Right cardiac atrium (tissue), 5 donors: Measurements from ENCODE around the gene SPIRE1. TPM values are rescaled to one million over a fixed set of nuclear protein-coding genes. Genes with fewer than 3 reads are reported as not detected.
A peak's percentile ranks its signal among the peaks of the same experiment; 100 is the strongest.
"Not testable (repeated sequence)": the region's sequence is repeated elsewhere in the genome, so short reads cannot be mapped to it uniquely, and the experiment has no call there.

ENCODE experiments used
- ATAC-seq, 2 donors: fragments of 200-7000 bp; cut with Tn5 transposase; one replicate each; pipeline versions ENCODE4 v1.8.0 to v1.9.1; 2020; ENCODE audit warnings: moderate library complexity in 2 of 2, mild to moderate bottlenecking in 1 of 2
- DNase-seq, 3 donors: peaks; one replicate each; pipeline ENCODE4 v3.0.0-alpha.2; 2020
- H3K27ac ChIP-seq: one replicate; pipeline ENCODE4 v1.5.1; 2013; ENCODE audit warnings: mild to moderate bottlenecking, low read length, control low read depth, moderate library complexity
- H3K27me3 ChIP-seq: one replicate; pipeline ENCODE4 v1.6.1; 2013; ENCODE audit not compliant: control insufficient read depth, insufficient read depth
- H3K4me1 ChIP-seq: one replicate; pipeline ENCODE4 v1.6.1; 2013; ENCODE audit warnings: low read length; ENCODE audit not compliant: control insufficient read depth, insufficient read depth
- H3K4me3 ChIP-seq: one replicate; pipeline ENCODE4 v1.5.1; 2013; ENCODE audit warnings: low read length, control low read depth
- H3K9me3 ChIP-seq: one replicate; pipeline ENCODE4 v1.6.1; 2013; ENCODE audit warnings: low read length; ENCODE audit not compliant: control insufficient read depth
- WGBS: extraction: QIAGEN DNeasy Blood & Tissue Kit; methylation state at CpG from one replicate; pipeline ENCODE4 v1.1.7; 2013; 5-methylcytosine and 5-hydroxymethylcytosine counted together
- intact Hi-C, 4 donors: fragments of 100-400 bp; cut with DNase I; formaldehyde crosslinking; loops; one replicate each; pipeline versions ENCODE4 v1.11.0 to v1.14.0; 2022 to 2023
- polyA plus RNA-seq: library from polyadenylated mRNA; stranded (reverse); fragments of 200-250 nt; gene quantifications from one replicate; pipeline ENCODE4 v1.2.3, GENCODE V29; 2013
- total RNA-seq, 4 donors: library from RNA; stranded (reverse); fragmentation: NEBNext Ultra II Directional; extraction: Animal tissue kit (Norgen Biotek cat#: 25700); gene quantifications; one replicate each; pipeline ENCODE4 v1.2.1, GENCODE V29; 2021
- donor health status: healthy with polysubstance abuse.
- donor health status: DM: no; HTN: yes; CAD: no.
- donor health status: DM: no; HTN: no; CAD: no.
- donor health status: DM: no; HTN: yes; CAD: no; lungs with severe emphysema.
- donor health status: DM: yes; HTN: yes; CAD: no.

SPIRE1 gene
- total and polyA plus RNA-seq, 5 donors, result 9.5 to 41.9 (median 35.4) TPM

DNA sequence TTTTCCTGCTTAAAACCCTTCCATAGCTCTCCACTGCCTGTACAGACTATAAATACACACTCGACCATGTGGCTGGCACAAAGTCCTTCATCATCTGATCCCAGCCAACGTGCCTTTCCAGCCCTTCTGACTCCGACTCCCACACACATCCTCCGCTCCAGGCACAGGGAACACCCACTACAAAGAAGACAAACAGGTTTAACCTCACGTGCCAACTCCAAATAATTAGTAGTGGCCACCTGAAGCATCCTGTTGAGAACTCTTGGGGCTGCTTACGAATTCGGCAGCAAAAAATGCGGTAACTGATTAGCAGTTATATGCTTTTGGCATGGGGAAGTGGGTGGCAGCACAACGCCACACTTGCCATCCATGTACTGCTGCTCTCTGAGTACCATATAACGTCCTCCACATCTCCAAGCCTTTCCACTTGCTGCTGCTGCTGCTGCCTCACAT, 12.1 kb downstream of the SPIRE1 start:
- intact Hi-C loops, result no loop called here
- H3K4me3 ChIP-seq, result no peak overlapping the region
- peaks cover 9% of the 10 kb centered on the region for H3K4me1 ChIP-seq
- DNase-seq, result peak in 2 of 3 donors; percentile 50 to 57
- WGBS, result 38% methylated on average over 10 of the region's 10 CpGs
- no peaks in the 10 kb centered on the region for H3K9me3 ChIP-seq
- no peaks in the 10 kb centered on the region for H3K27me3 ChIP-seq
- ATAC-seq, result peak; percentile 90
- H3K27ac ChIP-seq, result peak overlapping the region; percentile 93

GRCh38 chr18:12645254-12645653, 12.7 kb downstream of the SPIRE1 start:
- no peak overlapping the region for H3K4me3 ChIP-seq
- ATAC-seq (peak in 1 of 2 donors; percentile 15), DNase-seq (no peak)
- peak overlapping the region; percentile 85 for H3K27ac ChIP-seq
- H3K27me3 ChIP-seq, result no peaks in the 10 kb centered on the region
- peaks cover 9% of the 10 kb centered on the region for H3K4me1 ChIP-seq
- intact Hi-C loops, result no loop called here
- no peaks in the 10 kb centered on the region for H3K9me3 ChIP-seq

DNA sequence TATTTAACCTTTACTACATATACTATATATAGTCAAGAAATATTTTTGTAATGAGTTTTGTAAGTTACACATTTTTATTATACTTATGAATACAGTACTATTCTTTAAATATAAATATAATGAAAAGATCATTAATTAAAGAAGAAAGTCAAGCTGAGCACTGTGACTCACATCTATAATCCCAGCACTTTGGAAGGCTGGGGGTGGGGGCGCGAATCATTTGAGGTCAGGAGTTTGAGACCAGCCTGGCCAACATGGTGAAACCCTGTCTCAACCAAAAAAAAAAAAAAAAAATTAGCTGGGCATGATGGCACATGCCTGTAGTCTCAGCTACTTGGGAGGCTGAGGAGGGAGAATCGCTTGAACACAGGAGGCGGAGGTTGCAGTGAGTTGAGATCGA, 14.2 kb downstream of the SPIRE1 start:
- H3K27ac ChIP-seq, H3K27me3 ChIP-seq, H3K9me3 ChIP-seq, ATAC-seq, H3K4me3 ChIP-seq, intact Hi-C loops, H3K4me1 ChIP-seq, DNase-seq: not testable (repeated sequence)
- WGBS, result 99% methylated on average over 5 of the region's 5 CpGs

DNA sequence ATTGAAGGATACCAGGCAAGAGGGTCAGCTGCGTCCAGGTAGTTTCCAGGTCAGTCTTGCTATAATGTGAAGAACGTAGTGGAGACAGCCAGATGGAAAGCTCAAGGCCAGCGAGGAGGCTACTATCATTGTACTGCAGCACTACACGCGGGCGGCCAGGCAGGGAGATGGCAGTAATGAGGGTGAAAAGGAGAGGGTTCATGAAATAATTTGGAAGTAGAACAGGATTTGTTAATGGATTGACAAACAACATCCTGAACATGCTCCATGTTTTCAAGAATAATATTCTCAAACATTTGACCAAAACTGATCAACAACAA, 17.1 kb downstream of the SPIRE1 start:
- DNase-seq (no peak), ATAC-seq (peak in 1 of 2 donors; percentile 12)
- WGBS, result 72% methylated on average over 6 of the region's 6 CpGs
- no peaks in the 10 kb centered on the region for H3K27me3 ChIP-seq
- H3K4me1 ChIP-seq, result peaks cover 9% of the 10 kb centered on the region
- H3K9me3 ChIP-seq, result no peaks in the 10 kb centered on the region
- no peak overlapping the region for H3K4me3 ChIP-seq
- intact Hi-C loops, result no loop called here
- peak overlapping the region; percentile 94 for H3K27ac ChIP-seq

DNA sequence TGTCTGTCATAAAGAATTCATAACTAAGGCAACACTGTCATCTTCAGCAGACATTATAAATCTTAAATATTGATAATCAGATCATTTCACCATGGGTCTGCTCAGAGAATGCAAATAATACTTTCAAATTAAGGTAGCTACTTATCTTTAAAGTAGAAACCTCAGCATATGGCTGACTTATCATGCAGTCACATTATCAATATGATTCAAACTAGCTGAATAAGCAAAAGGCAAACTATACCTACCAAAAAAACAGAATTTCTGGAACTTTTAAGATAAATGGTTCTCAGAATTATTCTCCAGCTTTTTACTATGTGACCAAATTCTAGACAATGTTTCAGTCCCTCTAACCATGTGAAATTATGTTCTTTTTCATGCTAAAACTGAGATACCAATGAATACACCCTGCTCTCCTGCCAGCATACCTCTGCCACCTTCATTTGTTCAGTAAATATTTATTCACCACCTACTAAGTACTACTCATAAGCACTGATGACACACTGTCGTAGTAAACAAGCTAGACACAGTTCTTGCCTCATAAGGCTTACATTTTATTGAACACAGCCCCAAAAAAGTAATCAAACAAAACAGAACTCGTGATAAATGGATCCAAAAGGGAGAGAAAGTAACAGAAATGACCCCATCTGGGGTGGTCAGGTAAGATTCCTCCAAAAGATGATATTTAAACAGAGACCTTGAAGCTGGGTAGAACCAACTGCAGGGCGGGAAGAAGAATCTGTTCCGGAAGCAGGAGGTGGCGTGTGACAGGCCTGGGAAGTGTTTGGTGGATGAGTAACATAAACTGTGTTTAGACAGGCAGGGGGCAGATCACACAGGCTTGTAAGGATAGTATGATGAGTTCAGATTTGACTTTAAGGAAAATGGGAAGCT, 17.7 kb downstream of the SPIRE1 start:
- Histone ChIP-seq H3K4me1 (peaks cover 6% of the 10 kb centered on the region), H3K9me3 (no peaks in the 10 kb centered on the region), H3K27ac (peak overlapping the region; percentile 94), H3K4me3 (no peak overlapping the region), H3K27me3 (no peaks in the 10 kb centered on the region)
- DNase-seq (peak in 1 of 3 donors; percentile 51), ATAC-seq (peak; percentile 77 to 81)
- intact Hi-C loops, result no loop called here
- WGBS, result 72% methylated on average over 5 of the region's 5 CpGs

GRCh38 chr18:12638644-12639124, 19.2 kb downstream of the SPIRE1 start:
- Histone ChIP-seq H3K9me3 (no peaks in the 10 kb centered on the region), H3K4me1 (peaks cover 3% of the 10 kb centered on the region), H3K27me3 (no peaks in the 10 kb centered on the region), H3K4me3 (no peak overlapping the region), H3K27ac (peak overlapping the region; percentile 35)
- intact Hi-C loops, result no loop called here
- no peak for DNase-seq
- 79% methylated on average over 3 of the region's 3 CpGs for WGBS
- no peak for ATAC-seq

DNA sequence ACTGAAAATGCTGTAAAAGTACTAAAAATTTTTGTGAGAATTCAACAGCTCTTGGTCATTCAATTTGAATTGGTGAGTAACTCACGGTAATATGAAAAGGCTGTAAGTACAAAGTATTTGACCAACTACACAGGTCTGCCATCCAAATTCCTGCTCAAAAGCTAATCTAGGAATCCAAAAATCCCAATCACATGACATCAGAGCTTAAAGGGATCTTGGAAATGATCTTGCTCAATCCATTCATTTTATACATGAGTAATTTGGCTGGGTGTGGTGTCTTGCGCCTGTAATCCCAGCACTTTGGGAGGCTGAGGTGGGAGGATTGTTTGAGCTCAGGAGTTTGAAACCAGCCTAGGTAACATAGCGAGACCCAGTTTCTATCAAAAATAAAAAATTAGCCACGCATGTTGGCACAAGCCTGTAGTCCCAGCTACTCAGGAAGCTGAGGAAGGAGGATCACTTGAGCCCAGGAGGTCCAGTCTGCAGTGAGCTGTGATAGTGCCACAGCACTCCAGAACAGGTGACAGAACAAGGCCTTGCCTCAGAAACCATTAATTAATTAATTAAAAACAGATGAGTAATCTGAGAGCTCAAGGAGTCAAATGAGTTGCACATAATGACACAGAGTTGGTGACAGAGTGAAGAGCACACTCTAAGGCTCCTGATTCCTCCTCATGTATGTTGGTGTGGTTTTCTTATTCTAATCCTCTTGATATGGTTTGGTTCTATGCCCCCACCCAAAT, 19.8 kb downstream of the SPIRE1 start:
- Histone ChIP-seq H3K27me3 (no peaks in the 10 kb centered on the region), H3K9me3 (no peaks in the 10 kb centered on the region), H3K4me3 (no peak overlapping the region), H3K4me1 (peaks cover 3% of the 10 kb centered on the region), H3K27ac (peak overlapping the region; percentile 35)
- intact Hi-C loops, result no loop called here
- DNase-seq, result no peak
- WGBS, result 96% methylated on average over 4 of the region's 4 CpGs
- no peak for ATAC-seq

- H3K4me1 ChIP-seq, result peaks cover 3% of the 10 kb centered on the region
- DNase-seq (no peak), ATAC-seq (no peak)
- H3K4me3 ChIP-seq, result no peak overlapping the region
- H3K27ac ChIP-seq, result no peak overlapping the region
- WGBS, result 93% methylated on average over 3 of the region's 3 CpGs
- H3K27me3 ChIP-seq, result no peaks in the 10 kb centered on the region
- no peaks in the 10 kb centered on the region for H3K9me3 ChIP-seq
- intact Hi-C loops, result no loop called here
These were observed 20.5 kb downstream of the SPIRE1 start for GRCh38 chr18:12637393-12637792.

DNA sequence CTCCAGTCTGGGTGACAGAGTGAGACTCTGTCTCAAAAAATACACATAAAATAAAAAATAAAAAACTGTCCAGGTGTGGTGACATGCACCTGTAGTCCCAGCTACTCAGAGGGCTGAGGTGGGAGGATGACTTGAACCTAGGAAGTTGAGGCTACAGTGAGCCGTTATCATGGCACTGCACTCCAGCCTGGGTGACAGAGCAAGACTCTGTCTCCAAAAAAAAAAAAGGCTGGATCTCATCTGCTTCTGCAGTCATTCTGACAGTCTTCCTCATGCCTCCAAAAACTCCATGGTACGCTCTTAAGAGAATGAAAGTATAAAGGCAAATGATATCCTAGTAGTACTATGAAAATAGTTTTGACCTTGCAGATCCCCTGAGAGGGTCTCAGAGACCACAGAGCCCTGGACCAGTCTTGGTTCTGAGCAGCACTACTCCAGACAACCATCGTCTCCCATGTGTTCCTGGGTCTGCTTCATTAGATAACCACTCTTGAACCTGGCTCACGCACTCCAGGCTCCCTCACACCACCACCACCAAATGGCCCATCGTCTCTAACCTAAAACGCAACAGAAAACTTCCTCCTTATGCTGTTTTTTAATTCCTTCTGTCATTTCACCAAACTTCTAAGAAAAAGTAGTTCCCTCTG, 26.0 kb downstream of the SPIRE1 start:
- Histone ChIP-seq H3K4me1 (peaks cover 2% of the 10 kb centered on the region), H3K9me3 (no peaks in the 10 kb centered on the region), H3K4me3 (no peak overlapping the region), H3K27me3 (no peaks in the 10 kb centered on the region), H3K27ac (no peak overlapping the region)
- intact Hi-C loops, result no loop called here
- no peak for ATAC-seq
- WGBS, result 79% methylated on average over 6 of the region's 6 CpGs
- no peak for DNase-seq

- no peaks in the 10 kb centered on the region for H3K4me1 ChIP-seq
- intact Hi-C loops, result no loop called here
- DNase-seq (no peak), ATAC-seq (no peak)
- no peak overlapping the region for H3K4me3 ChIP-seq
- no peaks in the 10 kb centered on the region for H3K9me3 ChIP-seq
- no peak overlapping the region for H3K27ac ChIP-seq
- H3K27me3 ChIP-seq, result no peaks in the 10 kb centered on the region
- 92% methylated on average over 7 of the region's 7 CpGs for WGBS
These were observed 27.8 kb downstream of the SPIRE1 start for GRCh38 chr18:12630136-12630535.
